Naive thymus-derived CD4-positive, alpha-beta T cell (primary cell): ENCODE results near the gene CHST3. TPM values are rescaled to one million over a fixed set of nuclear protein-coding genes. Genes with fewer than 3 reads are reported as not detected.

Experiments used
- ATAC-seq: fragments of 150-1000 bp; cut with Tn5 transposase; 2 replicates; pipeline ENCODE4 v1.10.0; 2021; ENCODE audit warnings: mild to moderate bottlenecking, moderate library complexity
- CTCF ChIA-PET: fragments of 350-600 bp; sonication (Branson Sonifier 250); formaldehyde crosslinking; loops from one replicate; lab custom pipeline; 2021; ENCODE audit warnings: antibody characterized with exemption; lab: Charles Lee
- POLR2A ChIA-PET: fragments of 350-600 bp; sonication (Branson Sonifier 250); formaldehyde crosslinking; loops from one replicate; lab custom pipeline; 2021; ENCODE audit warnings: antibody characterized with exemption, inconsistent platforms; lab: Charles Lee
- DNase-seq, 9 donors: peaks; one replicate each; pipeline versions ENCODE4 v3.0.0 to v3.0.0-alpha.2; 2020 to 2022; ENCODE audit warnings: mixed read lengths in 1 of 9
- H3K27ac ChIP-seq: one replicate; pipeline ENCODE4 v1.7.0; 2013; ENCODE audit warnings: mild to moderate bottlenecking, low read depth, low read length, moderate library complexity
- H3K27me3 ChIP-seq, 2 donors: one replicate each; pipeline ENCODE4 v1.7.0; 2013; ENCODE audit warnings: low read length in 2 of 2, mild to moderate bottlenecking in 2 of 2, moderate library complexity in 2 of 2; ENCODE audit not compliant: control insufficient read depth in 2 of 2, insufficient read depth in 2 of 2
- H3K36me3 ChIP-seq, 3 experiments: 1 replicate in 2 of 3; 2 replicates in 1 of 3; pipeline ENCODE4 v1.7.0; 2013; ENCODE audit warnings: low read length in 3 of 3, mild to moderate bottlenecking in 3 of 3, moderate library complexity in 1 of 3; ENCODE audit not compliant: insufficient read depth in 3 of 3, control insufficient read depth in 2 of 3
- H3K4me1 ChIP-seq, 2 donors: one replicate each; pipeline ENCODE4 v1.7.0; 2013; ENCODE audit warnings: low read length in 2 of 2, mild to moderate bottlenecking in 2 of 2, moderate library complexity in 1 of 2; ENCODE audit not compliant: control insufficient read depth in 2 of 2, insufficient read depth in 2 of 2
- H3K4me3 ChIP-seq: 2 replicates; pipeline ENCODE4 v1.7.0; 2013; ENCODE audit warnings: mild to moderate bottlenecking, low read length
- H3K9me3 ChIP-seq, 3 experiments: 1 replicate in 2 of 3; 2 replicates in 1 of 3; pipeline ENCODE4 v1.7.0; 2013; ENCODE audit warnings: low read length in 3 of 3; ENCODE audit not compliant: control insufficient read depth in 2 of 3
- H3K27ac Mint-ChIP-seq, 9 donors: one replicate each; pipeline ENCODE4 v1.8.0; 2020 to 2022; ENCODE audit warnings: mixed read lengths in 9 of 9, mild to moderate bottlenecking in 8 of 9, moderate library complexity in 5 of 9, inconsistent platforms in 2 of 9
- H3K27me3 Mint-ChIP-seq, 5 donors: one replicate each; pipeline ENCODE4 v1.8.0; 2021 to 2022; ENCODE audit warnings: mixed read lengths in 5 of 5, mild to moderate bottlenecking in 1 of 5
- H3K36me3 Mint-ChIP-seq, 5 donors: one replicate each; pipeline ENCODE4 v1.8.0; 2020 to 2022; ENCODE audit warnings: mixed read lengths in 5 of 5, mild to moderate bottlenecking in 3 of 5, inconsistent platforms in 1 of 5
- H3K4me1 Mint-ChIP-seq, 7 donors: one replicate each; pipeline ENCODE4 v1.8.0; 2020 to 2022; ENCODE audit warnings: mixed read lengths in 7 of 7, mild to moderate bottlenecking in 3 of 7, inconsistent platforms in 1 of 7
- H3K4me3 Mint-ChIP-seq, 10 donors: one replicate each; pipeline ENCODE4 v1.8.0; 2020 to 2022; ENCODE audit warnings: mild to moderate bottlenecking in 10 of 10, mixed read lengths in 10 of 10, moderate library complexity in 6 of 10, inconsistent platforms in 2 of 10
- H3K9me3 Mint-ChIP-seq, 11 donors: one replicate each; pipeline ENCODE4 v1.8.0; 2020 to 2022; ENCODE audit warnings: mixed read lengths in 11 of 11, mild to moderate bottlenecking in 4 of 11, inconsistent platforms in 1 of 11, moderate library complexity in 1 of 11
- intact Hi-C, 2 donors: fragments of 100-400 bp; cut with micrococcal nuclease; formaldehyde crosslinking; loops; one replicate each; pipeline ENCODE4 v1.15.1; 2023
- polyA plus RNA-seq, 2 donors: library from polyadenylated mRNA; unstranded; fragments of 300-500 nt; fragmentation: Illumina TruSeq; gene quantifications; one replicate each; pipeline ENCODE4 v1.2.3, GENCODE V29; 2021
- total RNA-seq, 6 experiments: library from RNA in 5 of 6; stranded (reverse) in 5 of 6; gene quantifications; 1 replicate in 5 of 6; 2 replicates in 1 of 6; pipeline ENCODE4 v1.2.3 and lab custom pipeline; 2021 to 2026

CHST3 gene
- total and polyA plus RNA-seq, 7 experiments from 2014 or later = 0.05 TPM; not detected in 6

- intact Hi-C loops = no loop called here
- DNase-seq (no peak), ATAC-seq (no peak)
- Mint-ChIP-seq H3K4me1 (no peaks in the 10 kb centered on the region), H3K9me3 (no peaks in the 10 kb centered on the region), H3K36me3 (no peaks in the 10 kb centered on the region), H3K27me3 (peaks cover 0 to 5% (median 2%) of the 10 kb centered on the region in 5 donors), H3K4me3 (no peak overlapping the region), H3K27ac (no peak overlapping the region)
- Histone ChIP-seq H3K36me3 (no peaks in the 10 kb centered on the region), H3K27me3 (no peaks in the 10 kb centered on the region), H3K27ac (no peak overlapping the region), H3K4me3 (no peak overlapping the region), H3K9me3 (no peaks in the 10 kb centered on the region), H3K4me1 (no peaks in the 10 kb centered on the region)
- POLR2A ChIA-PET = no interaction called here
- CTCF ChIA-PET = no interaction called here
These were observed 49.2 kb downstream of the CHST3 start for GRCh38 chr10:72013202-72013945.

DNA sequence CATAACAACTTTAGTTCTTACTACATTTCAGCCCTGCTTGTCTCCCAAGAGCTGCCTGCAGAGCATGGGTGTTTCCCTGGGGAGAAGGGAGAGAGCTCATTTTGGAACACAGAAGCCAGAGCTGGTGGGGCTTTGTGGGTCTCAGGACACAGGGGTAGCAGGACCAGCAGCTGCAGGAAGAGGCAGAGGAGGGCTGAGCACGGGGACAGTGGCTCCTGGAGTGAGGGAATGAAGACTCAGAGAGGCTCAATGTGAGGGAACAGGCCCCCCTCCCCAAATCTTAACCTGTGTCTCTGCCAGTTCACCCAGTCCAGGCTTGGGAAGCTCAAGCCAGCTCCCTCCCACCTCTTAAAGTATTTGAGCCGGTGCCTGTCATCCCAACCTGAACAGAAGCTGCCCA, 50.0 kb downstream of the CHST3 start:
- Mint-ChIP-seq H3K36me3 (no peaks in the 10 kb centered on the region), H3K27ac (no peak overlapping the region), H3K4me3 (no peak overlapping the region), H3K27me3 (peaks cover 0 to 7% (median 4%) of the 10 kb centered on the region in 5 donors), H3K4me1 (no peaks in the 10 kb centered on the region), H3K9me3 (peaks cover 0 to 1% (median 0%) of the 10 kb centered on the region in 11 donors)
- Histone ChIP-seq H3K27ac (no peak overlapping the region), H3K9me3 (no peaks in the 10 kb centered on the region), H3K27me3 (no peaks in the 10 kb centered on the region), H3K36me3 (no peaks in the 10 kb centered on the region), H3K4me1 (no peaks in the 10 kb centered on the region), H3K4me3 (no peak overlapping the region)
- no peak for ATAC-seq
- CTCF ChIA-PET = no interaction called here
- intact Hi-C loops = no loop called here
- POLR2A ChIA-PET = no interaction called here
- DNase-seq = no peak

GRCh38 chr10:72014785-72015480, 50.7 kb downstream of the CHST3 start:
- Mint-ChIP-seq H3K4me1 (no peaks in the 10 kb centered on the region), H3K36me3 (no peaks in the 10 kb centered on the region), H3K9me3 (peaks cover 0 to 1% (median 0%) of the 10 kb centered on the region in 11 donors), H3K27ac (no peak overlapping the region), H3K4me3 (no peak overlapping the region), H3K27me3 (peaks cover 0 to 7% (median 4%) of the 10 kb centered on the region in 5 donors)
- Histone ChIP-seq H3K27me3 (no peaks in the 10 kb centered on the region), H3K9me3 (no peaks in the 10 kb centered on the region), H3K27ac (no peak overlapping the region), H3K4me1 (no peaks in the 10 kb centered on the region), H3K36me3 (no peaks in the 10 kb centered on the region), H3K4me3 (no peak overlapping the region)
- POLR2A ChIA-PET = no interaction called here
- DNase-seq = no peak
- no peak for ATAC-seq
- CTCF ChIA-PET = no interaction called here
- intact Hi-C loops = no loop called here

DNA sequence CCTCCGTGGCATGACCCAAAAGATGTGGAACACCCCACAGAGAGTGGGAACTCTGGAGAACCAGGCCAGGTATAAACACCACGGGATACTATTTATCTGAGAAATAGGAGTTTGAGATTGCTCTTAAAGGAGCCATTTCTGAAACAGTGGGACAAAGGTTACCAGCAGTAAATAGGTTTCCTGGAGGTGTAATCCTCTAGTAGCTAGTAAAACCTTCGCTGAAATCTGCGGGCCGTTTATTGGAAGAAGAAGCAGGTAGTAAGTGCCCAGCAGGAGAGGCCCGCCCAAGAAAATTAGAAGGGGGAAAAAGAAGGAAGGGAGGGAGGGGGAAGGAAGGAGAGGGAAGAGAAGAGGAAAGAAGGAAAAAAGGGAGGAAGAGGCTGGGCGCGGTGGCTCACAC, 51.6 kb downstream of the CHST3 start:
- Histone ChIP-seq H3K4me1 (no peaks in the 10 kb centered on the region), H3K4me3 (no peak overlapping the region), H3K9me3 (no peaks in the 10 kb centered on the region), H3K27ac (no peak overlapping the region), H3K27me3 (no peaks in the 10 kb centered on the region), H3K36me3 (no peaks in the 10 kb centered on the region)
- intact Hi-C loops = no loop called here
- no peaks in the 10 kb centered on the region for H3K4me1 Mint-ChIP-seq
- no peak overlapping the region for H3K27ac Mint-ChIP-seq
- ChIA-PET CTCF (no interaction called here), POLR2A (no interaction called here)
- H3K27me3 Mint-ChIP-seq = peaks cover 0 to 7% (median 4%) of the 10 kb centered on the region in 5 donors
- peaks cover 0 to 2% (median 0%) of the 10 kb centered on the region in 11 donors for H3K9me3 Mint-ChIP-seq
- H3K4me3 Mint-ChIP-seq = no peak overlapping the region
- no peaks in the 10 kb centered on the region for H3K36me3 Mint-ChIP-seq
- ATAC-seq (no peak), DNase-seq (no peak)

DNA sequence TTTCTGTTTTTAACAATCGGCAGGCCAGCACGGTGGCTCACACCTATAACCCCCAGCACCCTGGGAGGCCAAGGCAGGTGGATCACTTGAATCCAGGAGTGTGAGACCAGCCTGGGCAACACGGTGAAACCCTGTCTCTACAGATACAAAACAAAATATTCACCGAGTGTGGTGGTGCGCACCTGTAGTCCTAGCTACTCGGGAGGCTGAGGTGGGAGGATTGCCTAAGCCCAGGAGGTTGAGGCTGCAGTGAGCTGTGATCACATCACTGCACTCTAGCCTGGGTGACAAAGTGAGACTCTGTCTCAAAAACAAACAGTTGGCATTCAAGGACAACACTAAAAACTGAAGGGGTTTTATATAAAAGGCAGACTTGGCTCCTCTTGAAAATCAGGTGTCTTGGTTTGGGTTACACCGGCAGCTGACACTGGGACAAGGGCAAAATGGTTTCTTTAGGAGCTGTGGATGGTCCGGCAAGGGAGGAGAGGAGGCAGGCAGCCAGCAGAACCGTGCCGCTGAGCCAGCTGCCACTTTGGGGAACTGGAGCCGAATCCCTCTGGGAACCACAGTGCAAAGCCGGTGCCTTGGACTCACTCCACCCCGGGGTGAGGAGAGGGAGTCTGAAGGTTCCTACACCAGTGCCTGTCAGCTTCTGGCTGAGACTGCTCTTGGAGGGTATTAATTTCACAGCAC, 52.6 kb downstream of the CHST3 start:
- no peak overlapping the region for H3K4me3 Mint-ChIP-seq
- H3K27me3 Mint-ChIP-seq = peaks cover 0 to 9% (median 4%) of the 10 kb centered on the region in 5 donors
- Histone ChIP-seq H3K9me3 (no peaks in the 10 kb centered on the region), H3K27ac (no peak overlapping the region), H3K4me1 (no peaks in the 10 kb centered on the region), H3K4me3 (no peak overlapping the region), H3K36me3 (no peaks in the 10 kb centered on the region), H3K27me3 (no peaks in the 10 kb centered on the region)
- H3K4me1 Mint-ChIP-seq = peaks cover 0 to 4% (median 0%) of the 10 kb centered on the region in 7 donors
- POLR2A ChIA-PET = no interaction called here
- CTCF ChIA-PET = no interaction called here
- intact Hi-C loops = no loop called here
- no peaks in the 10 kb centered on the region for H3K36me3 Mint-ChIP-seq
- H3K27ac Mint-ChIP-seq = no peak overlapping the region
- H3K9me3 Mint-ChIP-seq = peaks cover 0 to 2% (median 0%) of the 10 kb centered on the region in 11 donors
- DNase-seq (no peak), ATAC-seq (no peak)

DNA sequence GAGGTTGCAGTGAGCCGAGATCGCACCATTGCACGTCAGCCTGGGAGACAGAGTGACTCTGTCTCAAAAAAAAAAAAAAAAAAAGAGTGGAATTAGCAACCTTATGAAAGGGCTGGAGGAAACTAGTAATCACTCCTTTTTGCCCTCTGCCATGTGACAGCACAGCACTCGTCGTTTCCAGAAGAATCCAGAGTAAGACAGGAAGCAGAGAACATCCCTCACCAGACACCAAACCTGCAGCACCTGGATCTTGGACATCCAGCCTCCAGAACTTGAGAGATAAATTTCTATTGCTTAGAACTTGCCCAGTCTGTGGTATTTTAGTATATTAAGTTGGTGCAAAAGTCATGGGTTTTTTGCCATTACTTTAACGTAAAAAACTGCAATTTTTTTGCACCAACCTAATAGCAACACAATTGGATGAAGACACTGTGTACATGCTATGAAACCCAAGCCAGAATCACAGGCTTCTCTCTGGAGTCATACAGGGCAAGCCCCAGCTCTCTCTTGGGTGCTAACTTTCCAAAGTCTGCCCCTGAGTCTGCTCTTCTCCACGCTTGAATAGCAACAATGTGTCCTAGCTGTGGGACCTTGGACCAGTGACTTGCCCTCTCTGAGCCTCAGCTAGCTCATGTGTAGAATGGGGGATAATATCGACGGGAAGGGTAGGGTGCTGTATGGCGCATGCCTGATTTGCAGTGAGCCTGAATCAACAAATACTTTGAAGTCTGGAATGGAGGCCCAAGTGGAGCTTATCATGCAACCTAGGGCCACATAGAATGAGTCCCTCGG, 55.1 kb downstream of the CHST3 start:
- POLR2A ChIA-PET = no interaction called here
- Histone ChIP-seq H3K36me3 (no peaks in the 10 kb centered on the region), H3K4me3 (no peak overlapping the region), H3K27me3 (no peaks in the 10 kb centered on the region), H3K4me1 (no peaks in the 10 kb centered on the region), H3K27ac (no peak overlapping the region), H3K9me3 (no peaks in the 10 kb centered on the region)
- no peak for ATAC-seq
- H3K27me3 Mint-ChIP-seq = peaks cover 0 to 12% (median 4%) of the 10 kb centered on the region in 5 donors
- CTCF ChIA-PET = no interaction called here
- intact Hi-C loops = no loop called here
- no peaks in the 10 kb centered on the region for H3K36me3 Mint-ChIP-seq
- no peak for DNase-seq
- H3K4me1 Mint-ChIP-seq = peaks cover 0 to 4% (median 0%) of the 10 kb centered on the region in 7 donors
- H3K4me3 Mint-ChIP-seq = no peak overlapping the region
- no peak overlapping the region for H3K27ac Mint-ChIP-seq
- H3K9me3 Mint-ChIP-seq = peaks cover 0 to 2% (median 0%) of the 10 kb centered on the region in 11 donors
